SKM-1 (cell line): ENCODE data around the gene JMJD1C.

Experiments used
- DNase-seq: peaks from one replicate; lab custom pipeline; 2025; ENCODE audit not compliant: unreplicated experiment; lab: John Stamatoyannopoulos, UW

The JMJD1C gene

DNA sequence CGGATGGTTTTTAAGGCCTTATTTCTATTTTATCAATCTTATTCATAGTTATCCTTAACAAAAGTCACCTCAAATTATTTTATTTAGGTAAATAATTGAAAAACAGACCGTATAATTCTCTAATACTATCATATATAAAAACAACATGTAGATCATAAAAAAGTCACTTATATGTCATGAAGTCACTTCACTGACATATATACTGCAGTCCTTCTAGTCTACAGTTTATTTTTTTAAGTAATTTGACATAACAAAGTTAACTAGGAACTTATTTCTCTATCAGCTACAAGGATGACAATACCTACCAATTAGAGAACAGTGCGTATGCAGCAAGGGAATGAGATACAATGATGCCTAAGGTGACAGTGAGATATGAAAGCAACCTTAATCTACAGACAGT, 26.2 kb downstream of the JMJD1C start:
- no peak for DNase-seq

DNA sequence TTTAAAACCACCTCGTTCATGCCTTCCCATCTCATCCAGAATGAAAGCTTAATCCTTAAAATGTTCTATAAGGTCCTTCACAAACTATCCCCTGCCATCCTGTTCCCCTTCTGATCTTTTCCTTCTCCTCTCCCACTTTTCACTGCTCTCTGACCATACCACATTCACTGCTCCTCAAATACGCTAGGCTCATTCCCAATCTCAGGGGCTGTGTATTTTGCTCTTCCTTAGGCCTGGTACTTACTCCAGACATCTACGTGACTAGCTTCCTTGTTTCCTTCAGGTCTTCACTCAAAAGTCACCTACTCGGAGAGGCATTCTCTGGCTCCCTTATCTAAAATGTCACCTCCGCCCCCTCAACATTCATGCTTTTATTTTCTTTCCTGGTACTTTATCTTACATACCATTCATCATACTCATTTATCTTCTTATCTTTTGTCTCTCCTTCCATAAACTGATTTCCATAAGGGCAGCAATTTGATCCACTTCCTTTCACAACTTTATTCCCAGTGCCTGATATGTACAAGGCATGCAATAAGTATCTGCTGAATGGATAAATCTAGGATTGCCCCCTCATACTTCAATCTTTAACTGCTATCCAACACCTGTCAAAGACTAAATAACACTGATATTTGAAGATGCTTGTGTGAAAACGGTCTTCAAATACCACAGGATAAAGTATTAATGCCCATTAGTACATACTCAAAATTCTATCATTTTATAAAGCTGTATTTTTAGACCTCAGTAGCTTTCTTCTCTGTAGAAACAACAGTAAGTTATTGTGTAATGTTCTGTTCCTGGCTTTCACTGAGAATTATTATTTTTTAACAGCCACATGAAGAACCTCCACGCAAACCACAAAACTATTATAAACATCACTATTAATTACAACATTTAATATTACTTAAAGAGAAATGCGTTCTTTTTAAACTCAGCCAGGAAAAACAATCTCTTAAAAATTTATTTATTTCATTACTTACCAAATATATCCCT, 27.0 kb downstream of the JMJD1C start:
- DNase-seq, result no peak

DNA sequence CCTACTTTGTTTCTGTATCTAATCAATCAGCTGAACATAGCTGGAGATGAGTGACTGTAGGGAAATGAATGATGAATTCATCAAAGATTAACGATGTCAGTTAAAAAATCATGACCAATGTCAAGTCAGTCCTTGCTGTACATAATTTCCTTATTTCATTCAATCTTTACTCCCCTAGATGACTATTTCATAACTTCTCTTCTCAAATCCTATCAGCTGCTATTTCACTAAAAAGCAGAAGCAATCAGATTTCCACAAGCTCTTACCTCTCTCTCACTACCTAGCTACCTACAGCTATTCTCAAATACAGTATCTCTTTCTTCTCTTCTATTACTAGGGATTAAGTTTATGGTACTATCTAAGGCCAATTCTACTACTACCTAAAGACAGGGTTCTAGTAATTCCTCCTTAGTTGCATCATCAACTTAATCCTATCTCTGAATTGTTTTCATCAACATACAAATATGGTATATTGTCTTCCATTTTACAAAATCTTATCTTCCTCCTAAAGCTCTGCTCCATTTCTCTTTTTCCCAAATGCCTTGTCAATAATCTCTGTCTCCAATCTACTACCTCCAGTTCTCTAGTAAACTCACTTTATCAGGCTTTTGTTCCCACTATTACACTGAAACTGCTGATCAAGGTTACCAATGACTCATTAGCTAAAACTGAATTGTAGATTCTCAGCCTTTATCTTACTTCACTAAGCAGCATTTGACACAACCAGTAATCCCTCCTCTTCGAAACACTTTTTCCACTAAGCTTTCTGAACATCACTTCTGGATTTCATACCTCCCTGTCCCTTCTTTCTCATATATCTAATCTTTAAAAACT, 28.4 kb downstream of the JMJD1C start:
- DNase-seq, result peak; percentile 6

DNA sequence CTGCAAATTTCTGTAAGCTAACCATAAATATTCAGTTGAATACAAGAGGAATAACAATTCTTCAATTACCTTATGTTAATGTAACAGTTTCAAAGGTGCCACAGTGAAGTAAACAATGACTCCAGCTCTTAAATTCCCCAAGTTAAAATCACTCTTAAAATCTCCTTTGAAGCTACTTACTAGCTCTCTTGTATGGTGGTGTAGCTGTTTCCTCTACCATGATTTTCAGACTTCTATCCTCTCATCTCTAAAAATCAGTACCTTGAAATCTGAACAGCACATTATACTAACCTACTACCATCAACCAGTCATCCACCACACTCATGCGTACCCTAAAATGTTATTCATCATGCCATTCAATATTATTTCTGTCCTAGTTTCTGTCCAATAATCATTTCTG, 29.6 kb downstream of the JMJD1C start:
- DNase-seq, result no peak

DNA sequence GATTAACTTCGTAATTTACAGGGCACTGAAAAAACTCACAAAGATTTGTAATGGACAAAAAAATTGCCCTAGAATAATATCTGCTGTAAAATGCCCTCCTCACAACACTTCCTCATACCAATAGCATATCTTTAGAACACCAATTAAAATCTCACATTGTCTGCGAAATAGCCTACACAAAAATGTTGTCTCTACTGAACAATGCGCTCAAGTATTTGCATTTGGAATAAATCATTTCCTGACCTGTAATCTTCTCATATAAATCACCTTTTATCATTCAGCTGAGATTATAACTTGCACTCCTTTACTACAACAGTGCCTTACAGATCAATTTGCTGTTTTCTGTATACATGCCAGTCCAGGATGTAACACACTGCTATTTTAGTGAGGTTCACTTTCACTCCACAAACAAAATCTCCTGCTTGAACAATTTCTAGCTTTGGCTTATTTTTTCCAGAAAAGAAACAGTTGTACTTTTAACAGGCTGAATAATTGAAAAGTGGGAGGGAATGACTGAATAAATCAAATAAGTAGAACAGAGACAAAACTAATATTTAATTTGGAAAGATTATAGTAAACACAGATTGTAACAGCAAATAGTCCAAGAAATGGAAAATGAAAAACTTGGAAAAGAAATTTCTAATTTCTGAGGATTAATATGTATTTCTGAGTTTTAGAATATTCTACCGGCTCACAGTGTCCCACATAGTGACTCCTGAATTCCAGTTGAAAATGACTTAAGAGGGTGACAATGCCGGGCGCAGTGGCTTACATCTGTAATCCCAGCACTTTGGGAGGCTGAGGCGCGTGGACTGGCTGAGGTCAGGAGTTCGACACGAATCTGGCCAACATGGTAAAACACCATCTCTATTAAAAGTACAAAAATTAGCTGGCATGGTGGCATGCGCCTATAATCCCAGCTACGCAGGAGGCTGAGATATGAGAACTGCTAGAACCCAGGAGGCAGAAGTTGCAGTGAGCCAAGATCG, 30.6 kb downstream of the JMJD1C start:
- DNase-seq, result no peak

DNA sequence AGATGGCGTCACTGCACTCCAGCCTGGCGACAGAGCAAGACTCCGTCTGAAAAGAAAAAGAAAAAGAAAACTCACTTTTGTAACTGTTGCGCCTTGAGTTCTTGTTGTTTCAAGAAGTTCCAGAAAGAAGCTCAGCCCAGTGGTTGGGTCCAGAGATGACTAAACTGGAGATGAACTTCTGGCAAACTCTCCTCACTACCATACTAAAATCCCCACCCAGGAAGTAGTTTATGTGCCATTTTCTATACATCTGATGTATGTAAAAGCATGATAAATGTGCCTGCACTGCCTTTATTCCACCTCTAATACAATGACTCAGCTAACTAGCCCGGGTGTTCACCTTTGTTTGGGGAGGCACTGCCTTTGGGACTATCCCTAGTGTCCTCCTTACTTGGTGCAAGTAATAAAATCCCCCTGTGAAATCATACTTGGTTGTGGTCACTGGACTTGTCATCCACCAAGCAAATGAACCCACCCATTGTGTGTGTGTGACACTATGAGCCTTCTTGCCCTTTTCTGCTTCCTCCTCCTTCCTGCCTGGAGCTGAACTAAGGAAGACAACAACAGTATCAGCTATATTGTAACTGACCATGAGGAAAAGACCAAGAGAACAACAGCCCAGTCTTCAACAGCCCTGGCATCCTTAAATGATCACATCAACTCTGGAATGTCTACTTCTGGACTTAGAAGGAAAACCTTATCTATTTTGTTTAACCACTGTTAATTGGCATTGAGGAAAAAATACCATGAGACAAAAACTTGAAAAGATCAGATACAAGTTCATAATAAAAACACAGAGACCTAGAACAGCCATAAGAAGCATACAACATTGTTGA, 33.6 kb downstream of the JMJD1C start:
- no peak for DNase-seq

DNA sequence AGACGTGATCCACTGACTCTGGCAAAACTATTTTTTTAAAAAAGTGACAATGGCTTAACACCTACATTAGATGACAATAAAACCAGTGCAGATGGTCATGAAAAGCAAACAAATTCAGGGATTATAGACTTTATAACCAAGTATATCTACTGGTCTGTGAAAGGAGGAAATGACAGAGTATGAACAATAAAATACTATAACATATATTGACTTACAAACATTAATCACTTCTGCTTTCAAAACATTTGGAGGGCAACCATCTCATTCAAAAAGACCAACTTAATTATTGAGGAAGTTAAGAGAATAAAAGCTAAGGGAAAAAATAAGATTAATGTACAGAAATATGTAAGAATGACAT, 34.8 kb downstream of the JMJD1C start:
- no peak for DNase-seq

DNA sequence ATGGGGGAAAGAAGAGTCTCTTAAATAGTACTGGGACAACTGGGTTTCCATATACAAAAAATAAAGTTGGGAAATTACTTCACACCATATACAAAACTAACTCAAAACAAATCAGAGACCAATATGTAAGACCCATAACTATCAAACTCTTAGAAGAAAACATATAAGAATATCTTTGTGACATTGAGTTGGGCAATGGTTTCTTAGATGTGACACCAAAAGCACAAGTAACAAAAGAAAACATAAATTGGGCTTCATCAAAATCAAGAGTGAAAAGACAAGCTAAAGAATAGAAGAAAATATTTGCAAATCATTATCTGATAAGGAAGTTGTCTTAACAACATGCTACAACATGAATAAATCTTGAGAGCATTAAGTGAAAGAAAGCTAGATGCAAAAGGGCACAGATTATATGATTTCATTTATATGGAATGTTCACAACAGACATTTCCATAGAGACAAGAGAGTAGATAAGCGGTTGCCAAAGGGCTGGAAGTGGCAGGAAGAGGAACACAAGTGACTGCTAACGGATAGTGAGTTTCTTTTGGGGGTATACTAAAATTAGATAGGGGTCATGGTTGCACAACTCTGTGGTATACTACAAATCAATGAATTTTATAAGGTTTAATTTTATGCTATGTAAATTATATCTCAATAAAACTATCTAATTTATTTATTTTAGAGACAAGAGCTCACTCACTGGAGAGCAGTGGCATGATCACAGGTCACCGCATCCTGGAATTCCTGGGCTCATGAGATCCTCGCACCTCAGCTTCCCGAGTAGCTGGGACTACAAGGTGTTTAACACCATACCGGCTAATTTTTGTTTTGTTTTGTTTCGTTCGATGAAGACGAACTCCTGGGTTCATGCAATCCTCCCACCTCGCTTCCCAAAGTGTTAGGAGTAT, 35.4 kb downstream of the JMJD1C start:
- no peak for DNase-seq

DNA sequence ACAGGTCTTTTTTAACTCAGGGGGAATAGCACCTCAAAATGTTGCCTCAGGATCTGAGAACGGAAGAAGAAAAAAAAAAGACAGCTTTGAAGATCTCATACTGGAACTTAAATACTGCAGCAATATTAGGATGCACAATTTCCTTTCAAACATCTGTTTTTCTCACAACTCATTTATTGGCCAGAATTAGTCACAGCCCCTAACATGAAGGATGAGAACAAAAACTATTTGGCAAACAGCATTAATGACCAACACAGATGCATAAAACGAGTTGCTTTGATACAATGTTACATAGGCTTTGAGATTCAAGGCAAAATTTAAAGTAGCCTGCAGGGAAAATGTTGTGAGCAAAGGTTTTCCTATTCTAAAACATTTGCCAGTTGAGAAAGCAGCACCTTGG, 36.5 kb downstream of the JMJD1C start:
- DNase-seq, result no peak

DNA sequence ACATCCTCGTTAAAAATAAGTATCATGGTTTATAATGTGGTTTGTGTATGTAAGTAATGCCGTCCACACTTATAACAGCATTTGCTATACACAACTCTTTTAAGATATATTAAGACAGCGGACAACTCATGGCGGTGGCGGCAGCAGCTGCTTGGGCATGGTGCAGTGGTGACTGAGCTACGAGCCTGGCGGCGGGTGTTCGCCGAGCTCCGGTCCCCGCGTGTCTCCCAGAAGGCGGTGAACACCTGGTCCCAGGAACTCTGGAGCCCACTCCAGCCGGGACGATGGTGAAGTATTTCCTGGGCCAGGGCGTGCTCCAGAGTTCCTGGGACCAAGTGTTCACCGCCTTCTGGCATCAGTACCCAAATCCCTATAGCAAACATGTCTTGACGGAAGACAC, 38.8 kb downstream of the JMJD1C start:
- no peak for DNase-seq

DNA sequence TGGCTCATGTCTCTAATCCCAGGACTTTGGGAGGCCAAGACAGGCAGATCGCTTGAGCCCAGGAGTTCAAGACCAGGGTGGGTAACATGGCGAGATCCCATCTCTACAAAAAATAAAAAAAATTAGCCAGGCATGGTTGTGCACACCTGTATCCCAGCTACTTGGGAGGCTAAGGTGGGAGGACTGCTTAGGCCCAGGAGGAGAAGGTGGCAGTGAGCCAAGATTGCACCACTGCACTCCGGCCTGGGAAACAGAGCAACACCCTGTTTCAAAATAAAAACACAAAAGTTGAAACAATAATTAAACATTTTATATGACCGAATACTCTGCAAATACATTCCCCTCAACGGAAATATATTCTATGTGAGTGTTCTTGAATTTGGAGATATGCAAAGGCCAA, 40.3 kb downstream of the JMJD1C start:
- DNase-seq, result no peak

DNA sequence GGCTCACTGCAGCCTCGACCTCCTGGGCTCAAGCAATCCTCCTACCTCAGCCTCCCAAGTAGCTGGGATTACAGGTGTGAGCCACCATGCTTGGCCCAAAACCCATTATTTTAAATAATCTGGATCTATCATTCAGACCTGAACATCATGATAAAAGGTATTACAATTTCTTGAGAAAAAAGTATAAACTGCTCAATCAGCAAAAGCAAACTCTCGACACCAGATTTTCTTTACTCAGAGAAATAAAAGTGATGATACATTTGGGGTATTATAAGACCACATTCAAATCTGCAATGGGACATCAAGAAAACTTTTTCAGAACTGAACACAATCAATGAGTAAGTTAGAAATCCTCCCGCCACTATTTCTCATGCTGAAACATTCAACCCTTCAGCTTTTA, 41.2 kb downstream of the JMJD1C start:
- DNase-seq, result no peak

DNA sequence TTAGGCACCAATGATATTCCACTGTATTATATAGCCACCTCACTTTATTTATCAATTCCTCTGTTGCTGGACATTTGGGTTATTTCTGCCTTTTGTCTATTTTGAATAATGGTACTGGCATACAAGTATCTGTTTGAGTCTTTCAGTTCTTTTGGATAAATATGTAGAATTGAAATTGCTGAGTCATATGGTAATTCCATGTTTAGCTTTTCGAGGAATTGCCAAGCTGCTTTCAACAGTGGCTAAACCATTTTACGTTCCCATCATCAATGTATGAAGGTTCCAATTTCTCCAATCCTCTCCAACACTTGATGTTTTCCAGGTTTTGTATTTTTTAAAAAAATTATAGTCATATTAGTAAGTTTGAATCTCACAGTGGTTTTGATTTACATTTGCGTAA, 42.3 kb downstream of the JMJD1C start:
- no peak for DNase-seq

DNA sequence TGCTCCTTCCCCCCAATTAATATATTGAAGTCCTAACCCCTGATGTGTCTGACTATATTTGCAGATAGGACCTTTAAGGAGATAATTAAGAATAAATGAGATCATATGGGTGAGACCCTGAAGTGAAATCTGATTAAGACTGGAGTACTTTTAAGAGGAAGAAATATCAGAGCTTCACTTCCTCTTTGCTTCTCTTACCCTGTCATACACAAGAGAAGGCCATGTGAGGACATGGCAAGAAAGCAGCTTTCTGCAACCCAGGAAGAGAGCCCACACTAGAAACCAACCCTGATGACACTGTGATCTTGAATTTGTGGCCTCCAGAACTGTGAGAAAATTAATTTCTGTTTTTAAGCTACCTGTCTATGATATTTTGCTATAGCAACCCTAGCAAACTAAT, 44.2 kb downstream of the JMJD1C start:
- peak; percentile 84 for DNase-seq

DNA sequence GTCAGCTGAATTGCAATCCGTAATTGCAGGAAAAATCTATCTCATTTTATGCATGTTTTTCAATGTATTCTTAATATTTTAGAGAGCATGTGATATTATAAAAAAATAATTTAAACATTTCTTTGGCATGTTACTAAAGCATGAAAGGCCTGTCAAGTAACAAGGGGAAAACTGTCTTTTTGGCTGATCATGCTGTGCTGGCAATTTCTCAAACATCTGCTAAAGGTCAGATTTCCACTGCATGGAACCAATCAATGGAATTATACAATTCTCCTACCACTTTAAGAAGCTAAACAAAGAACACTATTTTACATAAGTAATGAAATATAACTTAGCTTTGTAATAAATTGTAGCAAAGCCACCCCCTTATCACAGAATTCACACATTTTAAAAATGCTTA, 49.4 kb downstream of the JMJD1C start:
- no peak for DNase-seq

DNA sequence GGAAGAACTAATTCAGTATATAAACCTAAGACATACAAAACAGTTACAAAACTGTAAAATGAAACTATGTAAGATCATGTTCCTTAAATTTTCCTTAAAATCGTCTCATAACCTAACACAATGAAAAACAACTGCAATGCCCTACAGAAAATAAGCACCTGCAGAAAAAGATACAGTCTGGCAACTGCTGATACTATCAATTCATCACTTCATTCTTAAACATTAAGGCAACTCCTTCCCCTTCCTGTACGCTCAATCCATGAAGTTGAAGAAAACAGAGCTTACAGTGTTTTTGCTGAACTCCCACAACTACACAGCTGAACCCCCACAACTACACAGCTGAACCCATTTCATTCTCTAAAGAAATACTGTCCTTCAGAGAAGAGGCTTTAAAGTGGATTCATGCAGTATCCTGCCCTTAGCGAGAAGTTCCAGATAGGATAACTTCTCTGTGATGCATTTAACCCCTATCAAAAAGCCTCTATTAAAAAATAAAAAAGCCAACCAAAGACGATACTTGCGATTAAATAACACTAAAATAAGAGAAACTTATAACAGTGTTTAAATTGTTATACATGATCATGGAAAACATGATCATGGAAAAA, 50.0 kb downstream of the JMJD1C start:
- DNase-seq, result no peak

DNA sequence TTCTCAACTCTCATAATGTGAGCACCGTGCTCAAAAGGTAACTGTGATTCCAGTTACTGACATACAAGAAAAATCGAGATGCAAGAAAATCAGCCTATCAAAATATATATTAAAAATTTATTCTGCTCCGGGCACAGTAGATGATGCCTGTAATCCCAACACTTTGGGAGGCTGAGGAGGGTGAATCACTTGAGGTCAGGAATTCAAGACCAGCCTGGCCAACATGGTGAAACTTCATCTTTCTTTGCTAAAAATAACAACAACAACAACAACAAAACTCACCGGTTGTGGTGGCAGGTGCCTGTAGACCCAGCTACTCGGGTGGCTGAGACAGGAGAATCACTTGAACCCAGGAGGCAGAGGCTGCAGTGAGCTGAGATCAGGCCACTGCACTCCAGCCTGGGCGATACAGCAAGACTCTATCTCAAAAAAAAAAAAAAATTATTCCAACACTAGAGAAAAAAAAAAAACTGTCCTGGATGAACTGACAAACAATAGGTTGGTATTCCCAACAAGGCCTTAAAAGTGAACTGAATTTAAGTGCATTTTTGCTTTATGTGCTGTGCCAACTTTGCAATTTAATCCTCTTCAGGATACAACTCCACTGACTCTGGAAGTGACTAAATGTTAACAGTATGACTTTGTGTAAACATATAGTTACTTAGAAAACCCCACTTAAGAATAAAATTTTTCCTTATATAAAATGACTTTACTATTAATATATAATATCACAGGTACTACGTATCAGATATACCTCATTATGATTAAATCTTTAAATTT, 51.1 kb downstream of the JMJD1C start:
- DNase-seq, result no peak

DNA sequence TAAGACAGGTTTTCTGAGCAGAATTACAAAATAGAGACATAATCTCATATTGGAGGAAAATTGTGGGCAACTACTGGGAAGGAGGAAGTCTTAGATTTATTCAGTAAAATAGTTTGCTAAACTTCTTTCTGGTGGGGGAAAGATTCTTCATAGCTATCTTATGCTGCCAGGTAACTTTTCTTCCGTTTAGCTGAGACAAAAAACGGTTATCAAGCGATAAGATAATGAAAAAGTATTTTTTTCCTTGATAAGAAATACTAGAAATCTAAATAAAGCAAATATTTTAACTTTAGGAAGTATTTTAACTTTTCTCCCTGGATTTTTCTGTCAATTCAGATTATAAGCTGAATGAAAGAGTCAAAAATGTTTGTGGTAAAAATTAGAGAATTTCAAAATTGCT, 52.3 kb downstream of the JMJD1C start:
- DNase-seq, result no peak
